H1 (cell line): ENCODE measurements around the gene TAOK2. TPM values are rescaled to one million over a fixed set of nuclear protein-coding genes. Genes with fewer than 3 reads are reported as not detected.
"Not testable (repeated sequence)": the region's sequence is repeated elsewhere in the genome, so short reads cannot be mapped to it uniquely, and the experiment has no call there.

Source experiments
- CTCF ChIA-PET: fragments of 300-600 bp; sonication (Branson Sonifier 250); formaldehyde crosslinking; loops from one replicate; lab custom pipeline; 2021; ENCODE audit not compliant: partially characterized antibody; lab: Charles Lee
- POLR2A ChIA-PET: fragments of 300-600 bp; sonication (Branson Sonifier 250); formaldehyde crosslinking; loops from one replicate; lab custom pipeline; 2021; ENCODE audit warnings: inconsistent platforms; ENCODE audit not compliant: partially characterized antibody; lab: Charles Lee
- DNase-seq, 2 experiments: peaks; one replicate each; pipeline versions ENCODE4 v3.0.0 to v3.0.0-alpha.2; 2010 to 2022; ENCODE audit warnings: low spot score in 2 of 2, low read depth in 1 of 2, mixed read lengths in 1 of 2
- FAIRE-seq: peaks from 2 replicates; lab custom pipeline; 2011; peaks lifted over from hg19 to GRCh38; lab: Jason Lieb, UNC
- H2AFZ ChIP-seq: 2 replicates; pipeline ENCODE4 v1.8.1; 2012; ENCODE audit warnings: low read length, inconsistent platforms
- H2AK5ac ChIP-seq: 2 replicates; pipeline ENCODE4 v1.6.1; 2013; ENCODE audit warnings: low read depth, low read length
- H2BK120ac ChIP-seq: replicated peaks from 2 replicates; pipeline ENCODE3; 2013; ENCODE audit warnings: low read depth, low read length, inconsistent platforms
- H2BK12ac ChIP-seq: 2 replicates; pipeline ENCODE4 v1.6.1; 2013; ENCODE audit warnings: low read depth, low read length
- H2BK15ac ChIP-seq: 2 replicates; pipeline ENCODE4 v1.6.1; 2013; ENCODE audit warnings: low read length
- H2BK20ac ChIP-seq: 2 replicates; pipeline ENCODE4 v1.6.1; 2013; ENCODE audit warnings: low read length
- H2BK5ac ChIP-seq: 2 replicates; pipeline ENCODE4 v1.6.1; 2013; ENCODE audit warnings: low read depth, low read length
- H3K14ac ChIP-seq: 2 replicates; pipeline ENCODE4 v1.6.1; 2013; ENCODE audit warnings: inconsistent platforms; ENCODE audit not compliant: insufficient read length
- H3K18ac ChIP-seq: 2 replicates; pipeline ENCODE4 v1.6.1; 2013; ENCODE audit warnings: low read length; ENCODE audit errors: extremely low read depth
- H3K23ac ChIP-seq: 2 replicates; pipeline ENCODE4 v1.6.1; 2013; ENCODE audit warnings: inconsistent platforms; ENCODE audit not compliant: insufficient read length
- H3K23me2 ChIP-seq: 2 replicates; pipeline ENCODE4 v1.6.1; 2013; ENCODE audit warnings: low read depth, low read length
- H3K27ac ChIP-seq: 2 replicates; pipeline ENCODE4 v1.6.1; 2011; ENCODE audit warnings: low read depth, low read length, inconsistent platforms
- H3K27me3 ChIP-seq, 4 experiments: replicated peaks in 1 of 4; 1 replicate in 1 of 4; 2 replicates in 3 of 4; pipeline versions ENCODE4 v1.6.1 to v1.8.1; 2011 to 2013; ENCODE audit warnings: low read length in 3 of 4, mild to moderate bottlenecking in 3 of 4, inconsistent platforms in 2 of 4, mixed read lengths in 2 of 4, moderate library complexity in 1 of 4; ENCODE audit not compliant: control insufficient read depth in 3 of 4, insufficient read depth in 3 of 4; ENCODE audit errors: extremely low read depth in 1 of 4
- H3K36me3 ChIP-seq, 4 experiments: 2 replicates each; pipeline versions ENCODE4 v1.6.1 to v1.8.1; 2011 to 2013; ENCODE audit warnings: mild to moderate bottlenecking in 4 of 4, low read length in 3 of 4, moderate library complexity in 2 of 4, control low read depth in 1 of 4, inconsistent platforms in 1 of 4; ENCODE audit not compliant: insufficient read depth in 4 of 4, control insufficient read depth in 2 of 4
- H3K4ac ChIP-seq: replicated peaks from 2 replicates; pipeline ENCODE3; 2013; ENCODE audit warnings: low read length, low read depth, mixed read lengths, inconsistent platforms; ENCODE audit not compliant: insufficient read length
- H3K4me1 ChIP-seq, 4 experiments: replicated peaks in 1 of 4; 1 replicate in 1 of 4; 2 replicates in 3 of 4; pipeline versions ENCODE4 v1.6.1 to v1.8.1; 2011 to 2013; ENCODE audit warnings: low read length in 3 of 4, inconsistent platforms in 2 of 4, mixed read lengths in 1 of 4; ENCODE audit not compliant: insufficient read depth in 4 of 4, control insufficient read depth in 3 of 4
- H3K4me2 ChIP-seq, 2 experiments: 2 replicates each; pipeline versions ENCODE4 v1.6.1 to v1.8.1; 2011 to 2013; ENCODE audit warnings: low read depth in 2 of 2, low read length in 2 of 2, control low read depth in 1 of 2, inconsistent platforms in 1 of 2, mild to moderate bottlenecking in 1 of 2; ENCODE audit not compliant: insufficient read depth in 1 of 2
- H3K4me3 ChIP-seq, 4 experiments: fragments of 200-600, 300-600 bp in 1 of 4; sonication (generic), shearing (Covaris generic), sonication (Bioruptor Twin) in 1 of 4; 2 replicates each; pipeline versions ENCODE4 v1.5.1 to v1.8.1; 2011 to 2016; ENCODE audit warnings: low read length in 4 of 4, low read depth in 3 of 4, control low read depth in 2 of 4, inconsistent platforms in 2 of 4, mild to moderate bottlenecking in 2 of 4, mixed read lengths in 1 of 4, moderate library complexity in 1 of 4; ENCODE audit not compliant: insufficient read depth in 2 of 4; ENCODE audit errors: extremely low read depth in 1 of 4
- H3K56ac ChIP-seq: replicated peaks from 2 replicates; pipeline ENCODE3; 2013; ENCODE audit warnings: low read depth, mild to moderate bottlenecking, mixed read lengths, low read length, inconsistent platforms; ENCODE audit not compliant: insufficient read length
- H3K79me1 ChIP-seq: 2 replicates; pipeline ENCODE4 v1.6.1; 2013; ENCODE audit warnings: low read depth, low read length, control low read depth
- H3K79me2 ChIP-seq, 2 experiments: 2 replicates each; pipeline versions ENCODE4 v1.6.1 to v1.8.1; 2012 to 2013; ENCODE audit warnings: low read length in 2 of 2, mild to moderate bottlenecking in 2 of 2, inconsistent platforms in 1 of 2; ENCODE audit not compliant: insufficient read depth in 2 of 2, control insufficient read depth in 1 of 2
- H3K9ac ChIP-seq, 4 experiments: replicated peaks in 1 of 4; 1 replicate in 1 of 4; 2 replicates in 3 of 4; pipeline versions ENCODE4 v1.6.1 to v1.8.1; 2011 to 2013; ENCODE audit warnings: low read depth in 3 of 4, low read length in 3 of 4, control low read depth in 2 of 4, mild to moderate bottlenecking in 2 of 4, moderate library complexity in 2 of 4, inconsistent platforms in 1 of 4; ENCODE audit errors: extremely low read depth in 1 of 4
- H3K9me3 ChIP-seq, 2 experiments: 2 replicates each; pipeline versions ENCODE4 v1.6.1 to v1.8.1; 2012 to 2013; ENCODE audit warnings: mild to moderate bottlenecking in 2 of 2, moderate library complexity in 2 of 2, control low read depth in 1 of 2, inconsistent platforms in 1 of 2, low read depth in 1 of 2, low read length in 1 of 2, mixed read lengths in 1 of 2; ENCODE audit not compliant: insufficient read depth in 2 of 2
- H4K20me1 ChIP-seq, 2 experiments: replicated peaks in 1 of 2; 2 replicates each; pipeline versions ENCODE3 to v1.8.1; 2011 to 2013; ENCODE audit warnings: inconsistent platforms in 2 of 2, low read length in 2 of 2, mild to moderate bottlenecking in 1 of 2; ENCODE audit not compliant: insufficient read depth in 2 of 2, control insufficient read depth in 1 of 2
- H4K5ac ChIP-seq: 2 replicates; pipeline ENCODE4 v1.6.1; 2013; ENCODE audit warnings: low read length, low read depth, mixed read lengths, inconsistent platforms; ENCODE audit not compliant: insufficient read length
- H4K8ac ChIP-seq: 2 replicates; pipeline ENCODE4 v1.8.0; 2013; ENCODE audit warnings: mild to moderate bottlenecking, moderate library complexity, low read length, inconsistent platforms; ENCODE audit not compliant: insufficient read depth; ENCODE audit errors: extremely low read depth
- H4K91ac ChIP-seq: replicated peaks from 2 replicates; pipeline ENCODE3; 2013; ENCODE audit warnings: low read length, mixed read lengths, inconsistent platforms; ENCODE audit not compliant: insufficient read length
- WGBS, 2 experiments: shearing (Covaris generic) in 1 of 2; methylation state at CpG; one replicate each; pipeline versions ENCODE4 v1.1.6 to v1.1.7; 2013 to 2015; ENCODE audit warnings: low lambda C conversion rate in 2 of 2, mixed read lengths in 2 of 2, inconsistent platforms in 1 of 2, low coverage in 1 of 2, missing lambda C conversion rate in 1 of 2; ENCODE audit not compliant: insufficient replicate concordance in 2 of 2, insufficient coverage in 1 of 2, insufficient read length in 1 of 2; ENCODE audit errors: extremely low coverage in 1 of 2, missing lambda C conversion rate in 1 of 2; 5-methylcytosine and 5-hydroxymethylcytosine counted together
- polyA plus RNA-seq, 7 experiments: library from polyadenylated mRNA; depleted of rRNA in 3 of 7; stranded (reverse) in 5 of 7; unstranded in 2 of 7; fragments of >200 nt in 5 of 7; fragments of 200-250 nt in 2 of 7; gene quantifications; 1 replicate in 5 of 7; 2 replicates in 1 of 7; 4 replicates in 1 of 7; pipeline versions ENCODE4 v1.2.1 to v1.2.3, GENCODE V29; 2011 to 2013; ENCODE audit warnings: missing spikeins in 2 of 7, mixed read lengths in 2 of 7
- total RNA-seq: library from RNA; stranded (reverse); fragmentation: NEBNext Ultra II Directional; extraction: Animal tissue kit (Norgen Biotek cat#: 25700); gene quantifications from 2 replicates; pipeline ENCODE4 v1.2.1, GENCODE V29; 2021

TAOK2 gene
- total and polyA plus RNA-seq, 2 of the 8 experiments (the other 6 are each of a cell fraction or from before 2014, with no cell fraction given): 13.5 to 32.6 TPM

- H3K23me2 ChIP-seq, H3K4me3 ChIP-seq, H2BK120ac ChIP-seq, H4K8ac ChIP-seq, H4K5ac ChIP-seq, DNase-seq, H4K20me1 ChIP-seq, H3K4ac ChIP-seq, H2BK20ac ChIP-seq, H2AFZ ChIP-seq, H3K56ac ChIP-seq, H3K36me3 ChIP-seq, H4K91ac ChIP-seq, H3K23ac ChIP-seq, H3K79me2 ChIP-seq, H2BK5ac ChIP-seq, H3K79me1 ChIP-seq, H2AK5ac ChIP-seq, H3K9me3 ChIP-seq, H3K18ac ChIP-seq, H3K4me1 ChIP-seq, FAIRE-seq, H3K14ac ChIP-seq, H3K4me2 ChIP-seq, H2BK12ac ChIP-seq, H3K9ac ChIP-seq, H2BK15ac ChIP-seq, H3K27ac ChIP-seq, H3K27me3 ChIP-seq: not testable (repeated sequence)
- WGBS, 2 experiments: 81% methylated on average over 5 of the region's 5 CpGs; no CpG with 5 or more reads in 1 of the 2 experiments
- ChIA-PET CTCF (interaction anchor here (0.8 to 2.8 kb wide), 4 partner anchors 9 to 192 kb away, joined by 3 to 12 read pairs (median 4); partner anchors contain the start of gene TLCD3B), POLR2A (interaction anchor here (0.7 to 0.8 kb wide), 2 partner anchors 9 to 20 kb away, joined by 3 to 4 read pairs; partner anchors contain the start of gene TLCD3B)
Measured at GRCh38 chr16:30040690-30041089, 67.0 kb downstream of the TAOK2 start.
